Midbrain (tissue), 1 donor: ENCODE data around the gene RPAP2.
A peak's percentile ranks its signal among the peaks of the same experiment; 100 is the strongest.
"Not testable (repeated sequence)": the region's sequence is repeated elsewhere in the genome, so short reads cannot be mapped to it uniquely, and the experiment has no call there.

ENCODE experiments used
- DNase-seq: peaks from one replicate; lab custom pipeline; 2025; lab: John Stamatoyannopoulos, UW

RPAP2 gene

GRCh38 chr1:92298573-92299476 is at the start of gene RPAP2, which contains the start of gene GLMN:
RPAP2 (plus strand) TSS chr1:92299059; CDS start chr1:92299074, 15 bp downstream.
GLMN (minus strand) TSS chr1:92298987; CDS start chr1:92297999, 988 bp downstream.
- peak; percentile 89 for DNase-seq

- not testable (repeated sequence) for DNase-seq
Measured at GRCh38 chr1:92254714-92255113, 44.1 kb upstream of the RPAP2 start.

GRCh38 chr1:92259350-92259749 is 39.5 kb upstream of the RPAP2 start:
- DNase-seq, result no peak

- no peak for DNase-seq
Measured at GRCh38 chr1:92262516-92262915, 36.3 kb upstream of the RPAP2 start.

- no peak for DNase-seq
Measured at GRCh38 chr1:92273039-92273438, 25.8 kb upstream of the RPAP2 start.

- no peak for DNase-seq
Measured at GRCh38 chr1:92274939-92275338, 23.9 kb upstream of the RPAP2 start.

- DNase-seq, result no peak
Measured at GRCh38 chr1:92276082-92276481, 22.8 kb upstream of the RPAP2 start.

- no peak for DNase-seq
Measured at GRCh38 chr1:92277105-92277723, 21.6 kb upstream of the RPAP2 start.

- not testable (repeated sequence) for DNase-seq
Measured at GRCh38 chr1:92279781-92280180, 19.1 kb upstream of the RPAP2 start.

- DNase-seq, result not testable (repeated sequence)
Measured at GRCh38 chr1:92281411-92281810, 17.4 kb upstream of the RPAP2 start.

GRCh38 chr1:92291372-92291999 is 7.4 kb upstream of the RPAP2 start:
- DNase-seq, result peak; percentile 66

- no peak for DNase-seq
Measured at GRCh38 chr1:92298213-92298572, 666 bp upstream of the RPAP2 start.

- DNase-seq, result no peak
Measured at GRCh38 chr1:92299477-92300150, 755 bp downstream of the RPAP2 start.

GRCh38 chr1:92301021-92301420 is 2.2 kb downstream of the RPAP2 start:
- DNase-seq, result no peak

- no peak for DNase-seq
Measured at GRCh38 chr1:92306020-92306419, 7.2 kb downstream of the RPAP2 start.

GRCh38 chr1:92307980-92308379 is 9.1 kb downstream of the RPAP2 start:
- DNase-seq, result no peak

- peak; percentile 34 for DNase-seq
Measured at GRCh38 chr1:92310185-92310597, 11.3 kb downstream of the RPAP2 start.

- DNase-seq, result no peak
Measured at GRCh38 chr1:92314024-92314423, 15.2 kb downstream of the RPAP2 start.

- no peak for DNase-seq
Measured at GRCh38 chr1:92315766-92316599, 17.1 kb downstream of the RPAP2 start.

GRCh38 chr1:92317836-92318493 is 19.1 kb downstream of the RPAP2 start:
- DNase-seq, result no peak
